C4-2B (cell line): ENCODE results near the gene FES.
"Not testable (repeated sequence)": the region's sequence is repeated elsewhere in the genome, so short reads cannot be mapped to it uniquely, and the experiment has no call there.

Source experiments
- H3K27ac ChIP-seq: fragments of 450-650 bp; 2 replicates; pipeline ENCODE4 v1.5.1; 2017
- ZFX ChIP-seq: fragments of 450-650 bp; IDR thresholded peaks from 2 replicates; pipeline ENCODE4 v1.6.1; 2017
- TF ChIP-seq, protein P1 (sequence below): fragments of 450-650 bp; conservative IDR thresholded peaks from 2 replicates; pipeline ENCODE4 v1.5.1; 2017; ENCODE audit warnings: mild to moderate bottlenecking

The FES gene

DNA sequence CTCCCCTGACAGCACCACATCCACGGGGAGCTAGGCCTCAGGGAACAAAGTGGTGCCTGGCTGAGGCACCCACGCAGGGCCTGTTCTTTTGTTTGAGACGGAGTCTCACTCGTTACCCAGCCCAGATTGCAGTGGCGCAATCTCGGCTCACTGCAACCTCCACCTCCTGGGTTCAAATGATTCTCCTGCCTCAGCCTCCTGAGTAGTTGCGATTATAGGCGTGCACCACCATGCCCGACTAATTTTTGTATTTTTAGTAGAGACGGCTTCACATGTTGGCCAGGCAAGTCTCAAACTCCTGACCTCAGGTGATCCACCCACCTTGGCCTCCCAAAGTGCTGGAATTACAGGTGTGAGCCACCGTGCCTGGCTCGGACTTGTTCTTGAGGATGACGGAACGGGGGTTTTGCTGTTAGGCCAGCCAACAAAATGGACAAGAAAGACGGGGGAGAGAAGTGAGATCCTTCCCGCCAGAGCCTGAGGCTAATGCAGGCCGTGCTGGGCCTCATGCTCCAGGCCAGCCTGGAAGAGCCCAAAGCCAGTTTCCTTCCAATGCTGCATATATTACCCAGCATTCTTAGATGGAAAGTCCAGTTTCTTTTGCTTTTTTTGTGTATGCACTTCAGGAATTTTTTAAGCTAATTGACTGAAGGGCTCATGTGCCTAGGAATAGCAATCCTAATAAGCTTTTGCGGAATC, 44.0 kb upstream of the FES start:
- TF ChIP-seq, protein P1, sequence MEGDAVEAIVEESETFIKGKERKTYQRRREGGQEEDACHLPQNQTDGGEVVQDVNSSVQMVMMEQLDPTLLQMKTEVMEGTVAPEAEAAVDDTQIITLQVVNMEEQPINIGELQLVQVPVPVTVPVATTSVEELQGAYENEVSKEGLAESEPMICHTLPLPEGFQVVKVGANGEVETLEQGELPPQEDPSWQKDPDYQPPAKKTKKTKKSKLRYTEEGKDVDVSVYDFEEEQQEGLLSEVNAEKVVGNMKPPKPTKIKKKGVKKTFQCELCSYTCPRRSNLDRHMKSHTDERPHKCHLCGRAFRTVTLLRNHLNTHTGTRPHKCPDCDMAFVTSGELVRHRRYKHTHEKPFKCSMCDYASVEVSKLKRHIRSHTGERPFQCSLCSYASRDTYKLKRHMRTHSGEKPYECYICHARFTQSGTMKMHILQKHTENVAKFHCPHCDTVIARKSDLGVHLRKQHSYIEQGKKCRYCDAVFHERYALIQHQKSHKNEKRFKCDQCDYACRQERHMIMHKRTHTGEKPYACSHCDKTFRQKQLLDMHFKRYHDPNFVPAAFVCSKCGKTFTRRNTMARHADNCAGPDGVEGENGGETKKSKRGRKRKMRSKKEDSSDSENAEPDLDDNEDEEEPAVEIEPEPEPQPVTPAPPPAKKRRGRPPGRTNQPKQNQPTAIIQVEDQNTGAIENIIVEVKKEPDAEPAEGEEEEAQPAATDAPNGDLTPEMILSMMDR = no peak
- no peak for TF ChIP-seq ZFX
- H3K27ac ChIP-seq = peak overlapping the region; percentile 12; the same call in 1 of the 2 replicates

DNA sequence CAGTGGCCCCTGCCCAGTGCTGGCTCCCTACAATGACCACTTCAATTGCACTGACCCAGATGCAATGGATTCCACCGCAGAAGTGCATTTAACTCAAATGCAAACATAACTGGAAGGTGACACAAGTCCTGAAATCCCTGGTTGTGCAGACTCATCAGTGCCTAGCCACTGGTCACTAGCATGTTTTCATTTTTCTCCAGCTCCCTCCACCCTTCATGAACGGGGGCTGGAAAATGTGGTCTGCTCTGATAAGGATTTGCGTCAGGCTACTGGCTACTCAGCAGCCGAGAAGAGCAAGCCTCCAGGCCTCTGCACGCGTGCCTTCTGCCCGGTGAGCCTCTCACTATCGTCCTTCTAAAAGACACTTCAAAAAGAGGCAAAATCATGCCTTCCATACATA, 43.4 kb upstream of the FES start:
- no peak for TF ChIP-seq ZFX
- TF ChIP-seq, protein P1 = no peak
- no peak overlapping the region for H3K27ac ChIP-seq

DNA sequence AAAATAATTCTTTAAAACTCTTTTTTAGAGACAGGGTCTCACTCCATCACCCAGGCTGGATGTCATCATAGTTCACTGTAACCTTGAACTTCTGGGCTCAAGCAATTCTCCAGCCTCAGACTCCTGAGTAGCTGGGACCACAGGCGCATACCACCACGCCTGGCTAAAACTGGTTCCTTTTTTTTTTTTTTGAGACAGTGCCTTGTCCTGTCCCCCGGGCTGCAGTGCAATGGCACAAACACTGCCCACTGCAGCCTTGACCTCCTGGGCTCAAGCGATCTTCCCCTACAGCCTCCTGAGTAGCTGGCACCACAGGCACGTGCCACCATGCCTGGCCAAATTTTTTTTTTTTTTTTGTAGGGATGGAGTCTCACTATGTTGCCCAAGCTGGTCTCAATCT, 39.6 kb upstream of the FES start:
- TF ChIP-seq, protein P1 = no peak
- no peak overlapping the region for H3K27ac ChIP-seq

DNA sequence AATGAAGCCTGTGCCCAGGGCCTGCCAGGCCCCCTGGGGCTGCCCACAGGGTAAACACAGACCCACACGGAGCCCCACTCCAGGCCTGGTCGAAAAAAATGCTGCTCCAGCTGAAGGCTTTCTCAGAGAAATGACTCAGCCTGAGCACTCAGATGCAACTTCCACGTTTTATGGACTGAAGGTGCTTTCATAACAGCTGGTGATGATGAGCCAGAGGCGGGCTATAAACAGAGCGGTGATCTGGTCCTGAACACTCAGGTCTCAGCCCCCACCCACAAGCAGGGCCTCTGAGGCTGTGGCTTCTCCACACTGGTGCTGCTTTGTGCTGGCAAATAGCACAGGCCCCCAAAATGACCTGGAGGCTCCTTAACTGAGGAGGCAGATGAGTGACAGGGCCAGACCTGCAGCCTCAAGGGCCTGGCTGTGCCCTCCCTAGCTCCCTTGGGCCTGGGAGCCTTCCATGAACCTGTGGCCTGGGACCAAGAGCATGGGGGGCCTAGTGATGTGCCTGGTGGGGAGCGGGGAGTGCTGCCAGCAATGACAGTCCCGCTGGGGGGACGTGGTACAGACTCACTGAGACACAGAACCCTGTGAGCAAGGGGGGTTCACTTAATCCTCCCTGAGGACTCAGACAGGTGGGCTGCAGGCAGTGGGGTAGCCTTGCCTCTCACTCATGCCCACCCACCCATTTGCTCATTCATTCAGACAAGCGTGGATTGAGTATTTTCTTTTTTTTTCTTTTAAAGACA, 38.9 kb upstream of the FES start:
- no peak overlapping the region for H3K27ac ChIP-seq

DNA sequence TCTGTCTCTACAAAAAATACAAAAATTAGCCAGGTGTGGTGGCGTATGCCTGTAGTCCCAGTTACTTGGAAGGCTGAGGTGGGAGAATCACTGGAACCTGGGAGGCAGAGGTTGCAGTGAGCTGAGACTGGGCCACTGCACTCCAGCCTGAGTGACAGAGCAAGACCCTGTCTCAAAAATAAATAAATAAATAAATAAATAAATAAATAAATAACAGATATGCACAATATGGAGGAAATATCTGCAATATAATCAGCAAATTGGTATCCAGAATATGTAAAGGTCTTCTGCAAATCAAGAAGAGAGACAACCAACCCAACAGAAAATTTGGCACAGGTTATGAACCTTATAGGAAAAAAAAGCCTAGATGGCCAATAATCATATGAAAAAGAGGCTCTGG, 34.9 kb upstream of the FES start:
- not testable (repeated sequence) for H3K27ac ChIP-seq

More for the DNA sequence above, 38.9 kb upstream of the FES start:
- TF ChIP-seq, protein P1 = no peak
- TF ChIP-seq ZFX = no peak

DNA sequence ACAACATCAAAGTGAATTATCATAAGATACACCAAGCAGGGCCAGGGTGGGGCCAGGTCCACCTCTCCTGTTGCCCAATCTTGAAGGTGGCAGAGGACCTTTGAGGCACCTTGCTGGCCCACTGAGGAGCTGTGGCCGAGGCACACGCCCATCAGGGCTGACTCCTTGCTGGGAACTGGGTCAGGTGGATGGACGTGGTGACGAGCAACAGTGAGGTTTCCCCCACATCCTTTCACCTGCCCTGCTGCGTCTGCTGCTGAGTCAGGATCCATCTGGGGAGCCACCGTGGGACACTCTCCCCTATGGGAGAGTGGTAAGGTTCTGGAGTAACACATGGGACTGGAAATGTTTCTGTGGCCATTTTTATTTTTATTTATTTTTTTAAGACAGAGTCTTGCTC, 33.2 kb upstream of the FES start:
- H3K27ac ChIP-seq = no peak overlapping the region
- TF ChIP-seq, protein P1 = no peak
- no peak for TF ChIP-seq ZFX

DNA sequence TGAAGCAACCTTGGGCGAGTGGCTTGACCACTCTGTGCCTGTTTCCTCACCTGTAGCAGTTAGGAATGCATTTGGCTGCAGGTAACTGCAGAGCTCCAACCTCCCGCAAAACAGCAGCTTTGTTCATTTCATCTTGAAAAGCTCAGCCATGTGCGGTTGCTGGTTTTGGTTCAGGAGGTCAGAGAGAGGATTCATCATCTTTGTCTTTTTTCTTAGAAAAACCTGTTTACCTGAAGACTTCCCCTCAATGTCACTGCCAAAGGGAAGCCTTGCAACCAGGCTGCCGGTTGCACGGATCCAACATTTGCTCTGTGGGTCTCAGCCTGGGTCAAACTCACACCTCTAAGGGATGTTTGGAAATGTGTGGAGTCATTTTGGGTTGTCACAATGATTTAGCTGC, 32.4 kb upstream of the FES start:
- no peak for TF ChIP-seq ZFX
- TF ChIP-seq, protein P1 = no peak
- no peak overlapping the region for H3K27ac ChIP-seq
